ENCODE measurements around the gene PCBP3.

The PCBP3 gene

DNA sequence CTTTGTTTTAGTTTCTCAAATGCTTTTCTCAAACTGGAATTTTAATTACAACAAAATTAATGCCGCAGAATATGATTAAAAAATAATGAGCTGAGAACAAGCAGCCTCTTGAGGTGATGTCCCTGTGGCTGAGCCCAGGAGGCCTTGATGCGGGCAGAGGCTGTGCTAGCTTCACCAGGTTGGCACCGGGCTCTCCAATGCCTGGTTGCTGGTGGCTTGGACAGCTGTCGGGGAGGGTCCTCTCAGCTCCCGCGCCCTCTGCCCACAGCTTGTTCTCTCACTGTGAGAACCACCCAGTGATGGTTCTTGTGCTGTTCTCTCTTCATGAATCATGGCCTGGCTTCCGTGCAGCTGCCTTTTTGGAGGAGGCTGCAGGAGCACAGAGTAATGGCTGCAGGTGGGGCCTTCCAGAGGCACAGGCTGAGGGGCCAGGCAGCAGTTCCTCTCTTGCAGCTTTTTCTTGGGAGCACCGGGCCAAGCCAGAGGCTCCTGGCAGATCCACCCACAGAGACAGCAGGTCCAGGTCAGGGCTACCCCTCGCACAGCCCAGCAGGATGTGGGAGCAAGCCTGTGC lies 156.3 kb downstream of the PCBP3 start:
- Histone ChIP-seq H3K27ac (ENCODE audit: low read length, poor library complexity, severe bottlenecking) (no peak overlapping the region), H3K27me3 (ENCODE audit: control insufficient read depth in 1 of 2, insufficient read depth in 1 of 2, low read length in 2 of 2) (no peaks in the 10 kb centered on the region), H3K36me3 (ENCODE audit: control insufficient read depth in 1 of 2, insufficient read depth in 2 of 2, low read depth in 1 of 2, low read length in 2 of 2) (no peaks in the 10 kb centered on the region), H3K9me3 (ENCODE audit: control insufficient read depth, low read length) (no peaks in the 10 kb centered on the region), H3K4me2 (ENCODE audit: low read length, poor library complexity, severe bottlenecking) (no peak overlapping the region), H4K91ac (ENCODE audit: low read length) (no peak overlapping the region), H3K79me1 (replicated peaks; ENCODE audit: low read length, poor library complexity, severe bottlenecking) (peaks cover 6% of the 10 kb centered on the region), H3K4ac (ENCODE audit: low read depth in 1 of 2, low read length in 2 of 2) (no peak overlapping the region), H2BK12ac (ENCODE audit: low read length in 2 of 2) (no peak overlapping the region), H2BK15ac (ENCODE audit: low read depth, poor library complexity, severe bottlenecking) (no peak overlapping the region), H2AK5ac (ENCODE audit: low read length, severe bottlenecking) (no peak overlapping the region), H3K4me1 (ENCODE audit: control insufficient read depth, insufficient read depth, low read depth, low read length) (no peaks in the 10 kb centered on the region), H3K14ac (ENCODE audit: low read length in 2 of 2) (no peak overlapping the region), H2BK5ac (ENCODE audit: low read depth, low read length, poor library complexity, severe bottlenecking) (no peak overlapping the region), H2AFZ (ENCODE audit: low read depth, low read length) (no peak overlapping the region), H3K4me3 (ENCODE audit: insufficient read depth in 1 of 2, low read depth in 1 of 2, low read length in 2 of 2) (no peak overlapping the region), H3K23ac (ENCODE audit: low read length in 2 of 2) (no peak overlapping the region), H3K9ac (ENCODE audit: low read length) (no peak overlapping the region), H4K8ac (ENCODE audit: low read length) (no peak overlapping the region), H2BK120ac (ENCODE audit: low read depth, low read length) (no peak overlapping the region), H3K18ac (ENCODE audit: low read depth in 1 of 2, low read length in 2 of 2) (no peak overlapping the region)
- WGBS = 92% methylated on average over 9 of the region's 9 CpGs
- DNase-seq = no peak

DNA sequence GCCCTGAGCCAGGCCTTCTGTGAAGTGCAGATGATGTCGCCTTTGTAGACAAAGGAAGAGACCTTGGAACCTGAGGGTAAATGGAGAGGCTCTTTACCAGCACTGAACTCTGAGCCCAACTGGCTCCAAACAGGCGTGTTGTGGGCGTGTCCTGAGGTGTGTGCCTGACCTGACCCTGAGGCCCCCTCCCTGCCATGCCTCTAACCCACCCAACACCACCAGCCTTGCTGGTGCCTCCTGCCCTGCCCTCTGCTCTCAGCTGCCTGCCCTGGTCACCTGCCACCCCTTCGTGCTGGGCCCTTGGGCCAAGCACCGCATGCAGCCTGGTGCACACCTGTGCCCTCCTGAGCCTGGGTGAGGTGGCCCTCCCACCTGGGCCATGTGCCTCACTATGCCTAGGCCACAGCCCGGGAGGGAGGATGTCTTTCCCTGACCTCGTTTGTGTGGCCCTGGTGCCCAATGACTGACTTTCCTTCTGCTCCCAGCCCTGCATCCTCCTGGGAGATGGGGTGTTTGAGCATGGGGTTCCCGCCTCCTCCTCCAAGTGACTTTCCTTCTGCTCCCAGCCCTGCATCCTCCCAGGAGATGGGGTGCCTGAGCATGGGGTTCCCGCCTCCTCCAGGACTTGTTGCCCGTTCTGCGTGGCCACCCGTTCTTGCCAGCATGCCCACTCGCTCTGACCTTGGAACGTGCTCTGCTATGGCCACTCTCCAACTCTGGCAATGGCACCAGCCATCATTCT lies 157.0 kb downstream of the PCBP3 start:
- no peak overlapping the region for H3K4me2 ChIP-seq (ENCODE audit: low read length, poor library complexity, severe bottlenecking)
- no peaks in the 10 kb centered on the region for H3K27me3 ChIP-seq (ENCODE audit: control insufficient read depth in 1 of 2, insufficient read depth in 1 of 2, low read length in 2 of 2)
- H3K4ac ChIP-seq (ENCODE audit: low read depth in 1 of 2, low read length in 2 of 2) = no peak overlapping the region
- H4K8ac ChIP-seq (ENCODE audit: low read length) = no peak overlapping the region
- H2AK5ac ChIP-seq (ENCODE audit: low read length, severe bottlenecking) = no peak overlapping the region
- no peak overlapping the region for H3K27ac ChIP-seq (ENCODE audit: low read length, poor library complexity, severe bottlenecking)
- H3K4me3 ChIP-seq (ENCODE audit: insufficient read depth in 1 of 2, low read depth in 1 of 2, low read length in 2 of 2) = no peak overlapping the region
- no peak overlapping the region for H2BK120ac ChIP-seq (ENCODE audit: low read depth, low read length)
- H2AFZ ChIP-seq (ENCODE audit: low read depth, low read length) = no peak overlapping the region
- no peak overlapping the region for H2BK12ac ChIP-seq (ENCODE audit: low read length in 2 of 2)
- no peak overlapping the region for H4K91ac ChIP-seq (ENCODE audit: low read length)
- no peaks in the 10 kb centered on the region for H3K4me1 ChIP-seq (ENCODE audit: control insufficient read depth, insufficient read depth, low read depth, low read length)
- H3K14ac ChIP-seq (ENCODE audit: low read length in 2 of 2) = peak overlapping the region in 1 of 2 experiments; percentile 35
- DNase-seq = no peak
- no peak overlapping the region for H2BK15ac ChIP-seq (ENCODE audit: low read depth, poor library complexity, severe bottlenecking)
- H2BK5ac ChIP-seq (ENCODE audit: low read depth, low read length, poor library complexity, severe bottlenecking) = no peak overlapping the region
- no peak overlapping the region for H3K9ac ChIP-seq (ENCODE audit: low read length)
- no peak overlapping the region for H3K18ac ChIP-seq (ENCODE audit: low read depth in 1 of 2, low read length in 2 of 2)
- H3K36me3 ChIP-seq (ENCODE audit: control insufficient read depth in 1 of 2, insufficient read depth in 2 of 2, low read depth in 1 of 2, low read length in 2 of 2) = no peaks in the 10 kb centered on the region
- H3K9me3 ChIP-seq (ENCODE audit: control insufficient read depth, low read length) = no peaks in the 10 kb centered on the region
- H3K23ac ChIP-seq (ENCODE audit: low read length in 2 of 2) = no peak overlapping the region
- WGBS = 79% methylated on average over 14 of the region's 14 CpGs
- H3K79me1 ChIP-seq (replicated peaks; ENCODE audit: low read length, poor library complexity, severe bottlenecking) = peaks cover 10% of the 10 kb centered on the region

DNA sequence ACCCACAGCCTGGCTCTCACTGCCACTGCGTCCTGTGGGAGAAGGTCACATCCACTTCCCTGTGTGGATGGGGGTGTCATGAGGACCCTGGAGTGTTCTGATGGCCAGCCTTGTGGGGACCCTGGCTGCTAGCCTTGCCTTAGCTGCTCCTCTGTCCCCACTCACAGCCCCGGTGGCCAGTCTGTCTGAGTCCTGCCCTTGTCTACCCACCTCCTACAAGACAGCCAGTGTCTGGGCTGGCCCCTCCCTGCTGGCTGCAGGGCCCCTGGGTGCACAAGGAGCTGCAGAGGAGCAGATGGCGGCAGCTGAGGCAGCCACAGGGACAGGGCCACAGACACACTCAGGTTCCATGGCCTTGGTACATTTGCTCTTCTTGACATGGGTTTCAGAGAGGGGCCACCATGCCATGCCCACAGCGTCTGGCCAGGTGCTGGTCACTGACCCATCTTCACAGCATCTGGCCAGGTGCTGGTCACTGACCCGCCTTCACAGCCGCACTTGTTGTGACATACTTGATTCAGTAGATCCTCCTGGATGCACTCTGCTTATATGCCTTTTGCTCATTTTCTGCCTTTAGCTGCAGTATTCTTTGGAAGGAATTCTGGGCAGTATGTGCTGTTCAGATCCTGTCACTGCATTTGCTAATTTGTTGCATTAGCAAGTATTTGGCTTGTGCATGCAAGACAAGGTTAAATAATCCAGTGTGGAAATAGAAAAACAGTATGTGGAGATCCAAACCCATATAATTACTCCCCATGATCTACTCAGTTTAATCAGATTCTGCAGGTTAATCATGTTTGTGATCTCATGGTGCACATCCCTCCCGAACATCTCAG lies 157.8 kb downstream of the PCBP3 start:
- H3K4me2 ChIP-seq (ENCODE audit: low read length, poor library complexity, severe bottlenecking) = no peak overlapping the region
- no peak overlapping the region for H4K8ac ChIP-seq (ENCODE audit: low read length)
- H2AFZ ChIP-seq (ENCODE audit: low read depth, low read length) = no peak overlapping the region
- no peak for DNase-seq
- no peak overlapping the region for H3K4me3 ChIP-seq (ENCODE audit: insufficient read depth in 1 of 2, low read depth in 1 of 2, low read length in 2 of 2)
- no peak overlapping the region for H4K91ac ChIP-seq (ENCODE audit: low read length)
- H3K36me3 ChIP-seq (ENCODE audit: control insufficient read depth in 1 of 2, insufficient read depth in 2 of 2, low read depth in 1 of 2, low read length in 2 of 2) = no peaks in the 10 kb centered on the region
- H3K4me1 ChIP-seq (ENCODE audit: control insufficient read depth, insufficient read depth, low read depth, low read length) = no peaks in the 10 kb centered on the region
- H3K23ac ChIP-seq (ENCODE audit: low read length in 2 of 2) = no peak overlapping the region
- no peaks in the 10 kb centered on the region for H3K9me3 ChIP-seq (ENCODE audit: control insufficient read depth, low read length)
- WGBS = 87% methylated on average over 7 of the region's 7 CpGs
- H3K79me1 ChIP-seq (replicated peaks; ENCODE audit: low read length, poor library complexity, severe bottlenecking) = peaks cover 10% of the 10 kb centered on the region
- no peak overlapping the region for H2BK5ac ChIP-seq (ENCODE audit: low read depth, low read length, poor library complexity, severe bottlenecking)
- no peak overlapping the region for H2BK12ac ChIP-seq (ENCODE audit: low read length in 2 of 2)
- H2BK15ac ChIP-seq (ENCODE audit: low read depth, poor library complexity, severe bottlenecking) = no peak overlapping the region
- H3K18ac ChIP-seq (ENCODE audit: low read depth in 1 of 2, low read length in 2 of 2) = no peak overlapping the region
- no peak overlapping the region for H3K4ac ChIP-seq (ENCODE audit: low read depth in 1 of 2, low read length in 2 of 2)
- H3K27ac ChIP-seq (ENCODE audit: low read length, poor library complexity, severe bottlenecking) = no peak overlapping the region
- no peak overlapping the region for H2AK5ac ChIP-seq (ENCODE audit: low read length, severe bottlenecking)
- H3K9ac ChIP-seq (ENCODE audit: low read length) = no peak overlapping the region
- no peak overlapping the region for H2BK120ac ChIP-seq (ENCODE audit: low read depth, low read length)
- H3K27me3 ChIP-seq (ENCODE audit: control insufficient read depth in 1 of 2, insufficient read depth in 1 of 2, low read length in 2 of 2) = no peaks in the 10 kb centered on the region
- H3K14ac ChIP-seq (ENCODE audit: low read length in 2 of 2) = no peak overlapping the region

DNA sequence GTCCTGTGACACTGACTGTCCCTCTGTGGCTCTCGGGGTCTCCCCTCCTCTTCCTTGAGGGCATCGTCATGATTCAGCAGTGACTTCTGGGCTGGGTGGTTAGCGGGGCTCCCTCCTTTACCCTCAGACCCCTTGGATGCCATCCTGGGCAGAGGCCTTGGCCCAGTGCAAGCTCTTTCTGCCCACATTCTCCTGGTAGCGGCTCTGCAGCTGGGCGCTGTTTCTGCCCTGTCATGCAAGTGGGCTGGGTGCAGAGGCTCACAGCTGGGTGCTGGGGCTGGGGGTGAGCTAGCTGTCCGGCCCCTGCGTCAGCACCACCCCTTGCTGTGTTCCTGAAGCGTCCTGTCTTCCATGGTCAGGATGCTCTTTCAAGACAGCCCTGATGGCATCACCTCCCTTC lies 158.5 kb downstream of the PCBP3 start:
- Histone ChIP-seq H3K9ac (ENCODE audit: low read length) (no peak overlapping the region), H2AFZ (ENCODE audit: low read depth, low read length) (no peak overlapping the region), H3K14ac (ENCODE audit: low read length in 2 of 2) (no peak overlapping the region), H3K36me3 (ENCODE audit: control insufficient read depth in 1 of 2, insufficient read depth in 2 of 2, low read depth in 1 of 2, low read length in 2 of 2) (no peaks in the 10 kb centered on the region), H3K27ac (ENCODE audit: low read length, poor library complexity, severe bottlenecking) (no peak overlapping the region), H2BK15ac (ENCODE audit: low read depth, poor library complexity, severe bottlenecking) (no peak overlapping the region), H3K9me3 (ENCODE audit: control insufficient read depth, low read length) (no peaks in the 10 kb centered on the region), H4K8ac (ENCODE audit: low read length) (no peak overlapping the region), H3K27me3 (ENCODE audit: control insufficient read depth in 1 of 2, insufficient read depth in 1 of 2, low read length in 2 of 2) (no peaks in the 10 kb centered on the region), H2AK5ac (ENCODE audit: low read length, severe bottlenecking) (no peak overlapping the region), H3K79me1 (replicated peaks; ENCODE audit: low read length, poor library complexity, severe bottlenecking) (peaks cover 10% of the 10 kb centered on the region), H3K4me3 (ENCODE audit: insufficient read depth in 1 of 2, low read depth in 1 of 2, low read length in 2 of 2) (no peak overlapping the region), H3K4me1 (ENCODE audit: control insufficient read depth, insufficient read depth, low read depth, low read length) (no peaks in the 10 kb centered on the region), H3K4me2 (ENCODE audit: low read length, poor library complexity, severe bottlenecking) (no peak overlapping the region), H2BK12ac (ENCODE audit: low read length in 2 of 2) (no peak overlapping the region), H3K23ac (ENCODE audit: low read length in 2 of 2) (no peak overlapping the region), H2BK5ac (ENCODE audit: low read depth, low read length, poor library complexity, severe bottlenecking) (no peak overlapping the region), H3K4ac (ENCODE audit: low read depth in 1 of 2, low read length in 2 of 2) (no peak overlapping the region), H3K18ac (ENCODE audit: low read depth in 1 of 2, low read length in 2 of 2) (no peak overlapping the region), H4K91ac (ENCODE audit: low read length) (no peak overlapping the region), H2BK120ac (ENCODE audit: low read depth, low read length) (no peak overlapping the region)
- no peak for DNase-seq
- WGBS = 76% methylated on average over 8 of the region's 8 CpGs
